WTC11 (cell line): ENCODE measurements around the gene KIAA1671.

Experiments used
- CREB1 ChIP-seq: sonication (generic); formaldehyde crosslinking; IDR thresholded peaks from 2 replicates; pipeline ENCODE4 v1.8.0; 2023; ENCODE audit warnings: mild to moderate bottlenecking, missing genetic modification reagents
- CTCF ChIP-seq: fragments of 200-600 bp; IDR thresholded peaks from 2 replicates; pipeline ENCODE4 v1.8.0; 2022; ENCODE audit warnings: antibody characterized with exemption
- MAX ChIP-seq: sonication (generic); formaldehyde crosslinking; IDR thresholded peaks from 2 replicates; pipeline ENCODE4 v1.8.0; 2022; ENCODE audit warnings: mild to moderate bottlenecking, missing genetic modification reagents
- NFYB ChIP-seq: sonication (generic); formaldehyde crosslinking; conservative IDR thresholded peaks from 2 replicates; pipeline ENCODE4 v1.8.0; 2022; ENCODE audit warnings: low read depth, missing genetic modification reagents
- PREB ChIP-seq: sonication (generic); formaldehyde crosslinking; IDR thresholded peaks from 2 replicates; pipeline ENCODE4 v1.8.1; 2022; ENCODE audit warnings: mild to moderate bottlenecking, missing genetic modification reagents, moderate library complexity, borderline replicate concordance
- ZBTB43 ChIP-seq: sonication (generic); formaldehyde crosslinking; IDR thresholded peaks from 2 replicates; pipeline ENCODE4 v1.8.1; 2023; ENCODE audit warnings: mild to moderate bottlenecking, missing genetic modification reagents

- no peak for TF ChIP-seq MAX (CRISPR knock-in tag)
- no peak for TF ChIP-seq CTCF
- TF ChIP-seq ZBTB43 = no peak
- no peak for TF ChIP-seq PREB (CRISPR knock-in tag)
- TF ChIP-seq NFYB (CRISPR knock-in tag) = no peak
- no peak for TF ChIP-seq CREB1 (CRISPR knock-in tag)
These were observed 48.2 kb downstream of the KIAA1671 start for GRCh38 chr22:25000686-25001085.
